HepG2 (cell line): ENCODE measurements around the gene PGPEP1. TPM values are rescaled to one million over a fixed set of nuclear protein-coding genes. Genes with fewer than 3 reads are reported as not detected.

ENCODE experiments used
- ATAC-seq: fragments of 200-7000 bp; cut with Tn5 transposase; 3 replicates; pipeline ENCODE4 v1.9.1; 2020; ENCODE audit warnings: mild to moderate bottlenecking, moderate library complexity
- BruUV-seq: library from RNA; stranded (reverse); fragments of 400-500 nt; replicated peaks from 2 replicates; lab custom pipeline; 2021; lab: Mats Ljungman, UMichigan
- CTCF ChIA-PET: fragments of 300-600 bp; formaldehyde crosslinking; extraction: SDS; loops from one replicate; lab custom pipeline; 2021; ENCODE audit warnings: low total read pairs, inconsistent platforms, low intra/inter-chr PET ratio; lab: Yijun Ruan, JAX
- POLR2A ChIA-PET: fragments of 350-600 bp; sonication (Branson Sonifier 250); formaldehyde crosslinking; loops from one replicate; lab custom pipeline; 2020; ENCODE audit warnings: antibody characterized with exemption, inconsistent platforms; lab: Yijun Ruan, JAX
- DNase-seq: peaks from one replicate; pipeline ENCODE4 v3.0.0-alpha.2; 2015; ENCODE audit warnings: low spot score
- FAIRE-seq: peaks from 3 replicates; lab custom pipeline; 2011; peaks lifted over from hg19 to GRCh38; lab: Jason Lieb, UNC
- H2AFZ ChIP-seq: one replicate; pipeline ENCODE4 v1.6.1; 2011; ENCODE audit warnings: low read length, inconsistent platforms
- H3K27ac ChIP-seq: fragments of 300-600 bp; 3 replicates; pipeline ENCODE4 v1.8.0; 2011; ENCODE audit warnings: mixed run types, mild to moderate bottlenecking, mixed read lengths, low read length, inconsistent platforms; ENCODE audit not compliant: insufficient read depth; ENCODE audit errors: extremely low read length
- H3K27me3 ChIP-seq, 2 experiments: fragments of 200-600 bp in 1 of 2; 2 replicates in 1 of 2; 3 replicates in 1 of 2; pipeline versions ENCODE4 v1.6.0 to v1.8.0; 2011; ENCODE audit warnings: low read length in 2 of 2, mild to moderate bottlenecking in 2 of 2, moderate library complexity in 2 of 2, inconsistent platforms in 1 of 2; ENCODE audit not compliant: insufficient read depth in 2 of 2, control insufficient read depth in 1 of 2
- H3K36me3 ChIP-seq, 2 experiments: fragments of 200-600 bp in 1 of 2; replicated peaks in 1 of 2; 2 replicates in 1 of 2; 3 replicates in 1 of 2; pipeline versions ENCODE4 v1.5.1 to v1.8.0; 2011; ENCODE audit warnings: low read length in 2 of 2, inconsistent platforms in 1 of 2; ENCODE audit not compliant: insufficient read depth in 2 of 2, control insufficient read depth in 1 of 2
- H3K4me1 ChIP-seq: 2 replicates; pipeline ENCODE4 v1.5.1; 2012; ENCODE audit warnings: low read length, inconsistent platforms; ENCODE audit not compliant: insufficient read depth
- H3K4me2 ChIP-seq: 2 replicates; pipeline ENCODE4 v1.6.0; 2011; ENCODE audit warnings: low read depth, low read length, inconsistent platforms
- H3K4me3 ChIP-seq, 3 experiments: fragments of 200-600 bp in 1 of 3; sonication (generic), shearing (Covaris generic) in 1 of 3; replicated peaks in 1 of 3; 2 replicates each; pipeline ENCODE4 v1.5.1; 2011 to 2016; ENCODE audit warnings: low read length in 3 of 3, inconsistent platforms in 2 of 3, low read depth in 2 of 3, mild to moderate bottlenecking in 2 of 3, control low read depth in 1 of 3, mixed read lengths in 1 of 3; ENCODE audit not compliant: insufficient read depth in 1 of 3
- H3K79me2 ChIP-seq: one replicate; pipeline ENCODE4 v1.6.1; 2011; ENCODE audit warnings: low read length, inconsistent platforms; ENCODE audit not compliant: insufficient read depth
- H3K9ac ChIP-seq: 2 replicates; pipeline ENCODE4 v1.6.0; 2011; ENCODE audit warnings: mild to moderate bottlenecking, low read depth, low read length, inconsistent platforms; ENCODE audit not compliant: insufficient read depth
- H3K9me3 ChIP-seq: 2 replicates; pipeline ENCODE4 v1.5.1; 2012; ENCODE audit warnings: mild to moderate bottlenecking, low read length
- H4K20me1 ChIP-seq: 2 replicates; pipeline ENCODE4 v1.6.0; 2011; ENCODE audit warnings: inconsistent platforms, mild to moderate bottlenecking, low read length, moderate library complexity; ENCODE audit not compliant: insufficient read depth
- HNF1B ChIP-seq: sonication (generic); formaldehyde crosslinking; IDR thresholded peaks from 2 replicates; pipeline ENCODE4 v1.5.1; 2020; ENCODE audit warnings: mild to moderate bottlenecking, moderate library complexity, missing genetic modification reagents
- PCBP1 ChIP-seq: fragments of 200-400 bp; formaldehyde crosslinking; IDR thresholded peaks from 2 replicates; pipeline ENCODE4 v1.6.1; 2017; ENCODE audit warnings: mild to moderate bottlenecking, low read depth, low read length, borderline replicate concordance
- SAFB2 ChIP-seq: sonication (generic); formaldehyde crosslinking; IDR thresholded peaks from 2 replicates; pipeline ENCODE4 v1.5.1; 2020; ENCODE audit warnings: missing genetic modification reagents, low read depth, mild to moderate bottlenecking, borderline replicate concordance
- SALL1 ChIP-seq: sonication (generic); formaldehyde crosslinking; IDR thresholded peaks from 2 replicates; pipeline ENCODE4 v1.8.0; 2022; ENCODE audit warnings: mild to moderate bottlenecking, missing genetic modification reagents
- THAP9 ChIP-seq: sonication (generic); formaldehyde crosslinking; IDR thresholded peaks from 2 replicates; pipeline ENCODE4; 2020; ENCODE audit warnings: missing genetic modification reagents, mild to moderate bottlenecking, borderline replicate concordance
- ZNF530 ChIP-seq: sonication (generic); formaldehyde crosslinking; IDR thresholded peaks from 2 replicates; pipeline ENCODE4 v1.5.0; 2020; ENCODE audit warnings: low read depth, mild to moderate bottlenecking, missing genetic modification reagents
- ZNF558 ChIP-seq: sonication (generic); formaldehyde crosslinking; IDR thresholded peaks from 2 replicates; pipeline ENCODE4 v1.9.0; 2022; ENCODE audit warnings: mild to moderate bottlenecking, missing genetic modification reagents, borderline replicate concordance
- ZNF646 ChIP-seq: sonication (generic); formaldehyde crosslinking; IDR thresholded peaks from 2 replicates; pipeline ENCODE4 v1.9.0; 2021; ENCODE audit warnings: mild to moderate bottlenecking, missing genetic modification reagents
- ZNF7 ChIP-seq: IDR thresholded peaks from 2 replicates; pipeline ENCODE4 v1.6.1; 2016; ENCODE audit warnings: missing biosample characterization, missing genetic modification reagents
- ZSCAN22 ChIP-seq: sonication (generic); formaldehyde crosslinking; IDR thresholded peaks from 2 replicates; pipeline ENCODE4 v1.4.0; 2020; ENCODE audit warnings: mild to moderate bottlenecking, missing genetic modification reagents
- ZSCAN30 ChIP-seq: sonication (generic); formaldehyde crosslinking; IDR thresholded peaks from 2 replicates; pipeline ENCODE4 v1.5.0; 2020; ENCODE audit warnings: mild to moderate bottlenecking, missing genetic modification reagents
- WGBS: methylation state at CpG from one replicate; pipeline ENCODE4 v1.1.6; 2017; ENCODE audit warnings: low lambda C conversion rate; 5-methylcytosine and 5-hydroxymethylcytosine counted together
- in situ Hi-C: cut with HindIII; loops from 2 replicates; pipeline ENCODE4 v1.10.0; 2017; ENCODE audit warnings: low pct_unique_long_range_greater_than_20kb; ENCODE audit not compliant: extremely low pct_ligation_motif_present
- intact Hi-C: fragments of 100-400 bp; cut with micrococcal nuclease; formaldehyde crosslinking; loops from one replicate; pipeline ENCODE4 v1.10.0; 2022; ENCODE audit not compliant: unreplicated experiment
- polyA plus RNA-seq, 8 experiments: library from polyadenylated mRNA; depleted of rRNA in 3 of 8; stranded (reverse) in 7 of 8; unstranded in 1 of 8; fragments of >200 nt; fragmentation: Illumina TruSeq in 4 of 8; extraction: Trizol in 4 of 8; gene quantifications; 2 replicates each; pipeline versions ENCODE4 v1.2.1 to v1.2.3, GENCODE V29; 2011 to 2016; ENCODE audit warnings: low read depth in 4 of 8, missing spikeins in 1 of 8, mixed read lengths in 1 of 8; ENCODE audit not compliant: insufficient read depth in 1 of 8
- total RNA-seq, 5 experiments: library from RNA; depleted of rRNA; stranded (reverse); fragments of >200 nt; fragmentation: Illumina TruSeq; extraction: Trizol; gene quantifications; 2 replicates each; pipeline ENCODE4 v1.2.3, GENCODE V29; 2016; ENCODE audit warnings: low read depth in 1 of 5

The PGPEP1 gene
- total and polyA plus RNA-seq, 2 of the 13 experiments (the other 11 are each of a cell fraction or from before 2014, with no cell fraction given): 53.1 to 56.6 TPM

- FAIRE-seq (no peak), DNase-seq (peak; percentile 63), ATAC-seq (peak; percentile 40)
- Histone ChIP-seq H3K9me3 (no peaks in the 10 kb centered on the region), H2AFZ (no peak overlapping the region), H3K36me3 (no peaks in the 10 kb centered on the region), H3K9ac (peak overlapping the region; percentile 64), H3K4me3 (peak overlapping the region; percentile 42 to 78 (median 54)), H3K27me3 (no peaks in the 10 kb centered on the region), H4K20me1 (peaks cover 6% of the 10 kb centered on the region; the same call in 1 of the 2 replicates), H3K79me2 (peaks cover 20% of the 10 kb centered on the region), H3K27ac (peak overlapping the region; percentile 47), H3K4me1 (peaks cover 69% of the 10 kb centered on the region), H3K4me2 (peak overlapping the region; percentile 85)
- intact Hi-C loops (no loop called here), in situ Hi-C loops (loop anchor here (10.0 kb wide), 2 partner anchors 143 to 213 kb away; partner anchors contain the start of genes IQCN and RAB3A)
- ChIA-PET CTCF (no interaction called here), POLR2A (interaction anchor here (0.6 to 3.7 kb wide), 10 partner anchors 22 to 140 kb away, joined by 3 to 25 read pairs (median 4); partner anchors contain the start of genes GDF15, JUND, KXD1 and LSM4)
- BruUV-seq: no TSS peak
- WGBS: 5% methylated on average over 15 of the region's 53 CpGs
- TF ChIP-seq ZNF7 (CRISPR knock-in tag): no peak
- TF ChIP-seq SAFB2 (CRISPR knock-in tag): peak; percentile 7; the same call in 1 of the 2 replicates
- TF ChIP-seq ZNF646 (CRISPR knock-in tag): peak; percentile 38; the same call in 1 of the 2 replicates
- 0 out of 2 replicates have a peak, but pooled peaks have one; percentile 29 for TF ChIP-seq PCBP1
- peak; percentile 70; the same call in 1 of the 2 replicates for TF ChIP-seq ZNF558
- TF ChIP-seq THAP9 (CRISPR knock-in tag): peak; percentile 26; the same call in 1 of the 2 replicates
- peak; percentile 92 for TF ChIP-seq ZSCAN22 (CRISPR knock-in tag)
- TF ChIP-seq ZSCAN30: 0 out of 2 replicates have a peak, but pooled peaks have one; percentile 45
- TF ChIP-seq HNF1B: 0 out of 2 replicates have a peak, but pooled peaks have one; percentile 65
- peak; percentile 67 for TF ChIP-seq SALL1 (CRISPR knock-in tag)
- no peak for TF ChIP-seq ZNF530 (CRISPR knock-in tag)
Observed at GRCh38 chr19:18417250-18418028, 77.0 kb downstream of the PGPEP1 start.
